ENCODE results near the gene RUNX1.

RUNX1 gene

GRCh38 chr21:34891613-34891943 lies 157.5 kb downstream of the RUNX1 start:
- TF ChIP-seq TAF1 (IDR thresholded peaks at IDR 0.05; ENCODE audit: borderline replicate concordance, low read depth, low read length) (no peak), POLR2A (IDR thresholded peaks at IDR 0.05; ENCODE audit: low read depth, low read length) (no peak), POLR2AphosphoS5 (IDR thresholded peaks at IDR 0.05; ENCODE audit: low read depth, low read length) (no peak)
- FAIRE-seq = no peak
- DNase-seq (ENCODE audit: insufficient read length) = no peak

- no peak for FAIRE-seq
- no peak for DNase-seq (ENCODE audit: insufficient read length)
- TF ChIP-seq POLR2AphosphoS5 (IDR thresholded peaks at IDR 0.05; ENCODE audit: low read depth, low read length) (no peak), TAF1 (IDR thresholded peaks at IDR 0.05; ENCODE audit: borderline replicate concordance, low read depth, low read length) (no peak), POLR2A (IDR thresholded peaks at IDR 0.05; ENCODE audit: low read depth, low read length) (no peak)
Observed at GRCh38 chr21:34890724-34891612, 158.1 kb downstream of the RUNX1 start.

GRCh38 chr21:34890470-34890723 lies 158.7 kb downstream of the RUNX1 start:
- DNase-seq (ENCODE audit: insufficient read length) (no peak), FAIRE-seq (no peak)
- TF ChIP-seq TAF1 (IDR thresholded peaks at IDR 0.05; ENCODE audit: borderline replicate concordance, low read depth, low read length) (no peak), POLR2A (IDR thresholded peaks at IDR 0.05; ENCODE audit: low read depth, low read length) (no peak), POLR2AphosphoS5 (IDR thresholded peaks at IDR 0.05; ENCODE audit: low read depth, low read length) (no peak)

GRCh38 chr21:34889676-34890469 lies 159.2 kb downstream of the RUNX1 start:
- FAIRE-seq = peak; percentile 86
- peak; percentile 77 for DNase-seq (ENCODE audit: insufficient read length)
- no peak for TF ChIP-seq TAF1 (IDR thresholded peaks at IDR 0.05; ENCODE audit: borderline replicate concordance, low read depth, low read length)
- peak; percentile 11; the same call in 1 of the 2 replicates for TF ChIP-seq POLR2A (IDR thresholded peaks at IDR 0.05; ENCODE audit: low read depth, low read length)
- TF ChIP-seq POLR2AphosphoS5 (IDR thresholded peaks at IDR 0.05; ENCODE audit: low read depth, low read length) = no peak

GRCh38 chr21:34889320-34889675 lies 159.8 kb downstream of the RUNX1 start:
- DNase-seq (ENCODE audit: insufficient read length) = no peak
- no peak for FAIRE-seq
- TF ChIP-seq POLR2A (IDR thresholded peaks at IDR 0.05; ENCODE audit: low read depth, low read length) = peak; percentile 25; the same call in 1 of the 2 replicates
- TF ChIP-seq POLR2AphosphoS5 (IDR thresholded peaks at IDR 0.05; ENCODE audit: low read depth, low read length) = no peak

GRCh38 chr21:34888569-34889319 lies 160.4 kb downstream of the RUNX1 start:
- peak; percentile 75 for DNase-seq (ENCODE audit: insufficient read length)
- FAIRE-seq = no peak
- peak; percentile 85 for TF ChIP-seq POLR2AphosphoS5 (IDR thresholded peaks at IDR 0.05; ENCODE audit: low read depth, low read length)
- TF ChIP-seq POLR2A (IDR thresholded peaks at IDR 0.05; ENCODE audit: low read depth, low read length) = peak; percentile 91
- peak; percentile 77; the same call in 1 of the 2 replicates for TF ChIP-seq TAF1 (IDR thresholded peaks at IDR 0.05; ENCODE audit: borderline replicate concordance, low read depth, low read length)

- DNase-seq (ENCODE audit: insufficient read length) = peak; percentile 64
Observed at GRCh38 chr21:34887725-34888568, 161.2 kb downstream of the RUNX1 start.

GRCh38 chr21:34887105-34887442 lies 162.0 kb downstream of the RUNX1 start:
- TF ChIP-seq POLR2A (IDR thresholded peaks at IDR 0.05; ENCODE audit: low read depth, low read length) = no peak
- TF ChIP-seq TAF1 (IDR thresholded peaks at IDR 0.05; ENCODE audit: borderline replicate concordance, low read depth, low read length) = no peak
- TF ChIP-seq POLR2AphosphoS5 (IDR thresholded peaks at IDR 0.05; ENCODE audit: low read depth, low read length) = no peak
- DNase-seq (ENCODE audit: insufficient read length) (no peak), FAIRE-seq (no peak)

More at GRCh38 chr21:34887725-34888568, 161.2 kb downstream of the RUNX1 start:
- peak; percentile 93 for FAIRE-seq
- no peak for TF ChIP-seq POLR2AphosphoS5 (IDR thresholded peaks at IDR 0.05; ENCODE audit: low read depth, low read length)
- peak; percentile 31; the same call in 1 of the 2 replicates for TF ChIP-seq TAF1 (IDR thresholded peaks at IDR 0.05; ENCODE audit: borderline replicate concordance, low read depth, low read length)
- peak; percentile 42; the same call in 1 of the 2 replicates for TF ChIP-seq POLR2A (IDR thresholded peaks at IDR 0.05; ENCODE audit: low read depth, low read length)

- TF ChIP-seq POLR2A (IDR thresholded peaks at IDR 0.05; ENCODE audit: low read depth, low read length) (peak; percentile 27; the same call in 1 of the 2 replicates), POLR2AphosphoS5 (IDR thresholded peaks at IDR 0.05; ENCODE audit: low read depth, low read length) (no peak)
- DNase-seq (ENCODE audit: insufficient read length) (no peak), FAIRE-seq (peak; percentile 60)
Observed at GRCh38 chr21:34886240-34887104, 162.6 kb downstream of the RUNX1 start.
